Transverse colon (tissue), 4 donors: Measurements from ENCODE around the gene RARB. TPM values are rescaled to one million over a fixed set of nuclear protein-coding genes. Genes with fewer than 3 reads are reported as not detected.

ENCODE experiments used
- DNase-seq: peaks from one replicate; pipeline ENCODE4 v3.0.0-alpha.2; 2019
- H3K27ac ChIP-seq, 4 donors: fragments of 200-600 bp; sonication (generic); 2 replicates each; pipeline ENCODE4 v1.5.1; 2016 to 2018; ENCODE audit warnings: inconsistent platforms in 4 of 4
- H3K27me3 ChIP-seq: fragments of 200-600 bp; sonication (generic); 2 replicates; pipeline ENCODE4 v1.5.1; 2017; ENCODE audit warnings: inconsistent platforms
- H3K36me3 ChIP-seq, 4 donors: fragments of 200-600 bp; sonication (generic); 2 replicates each; pipeline ENCODE4 v1.5.1; 2017 to 2019; ENCODE audit warnings: inconsistent platforms in 4 of 4
- H3K4me1 ChIP-seq, 4 donors: fragments of 200-600 bp; sonication (generic); 2 replicates each; pipeline ENCODE4 v1.5.1; 2017 to 2020; ENCODE audit warnings: inconsistent platforms in 4 of 4
- H3K4me3 ChIP-seq, 4 donors: fragments of 200-600 bp; sonication (generic); 1 replicate in 1 of 4; 2 replicates in 3 of 4; pipeline versions ENCODE4 v1.5.1 to v1.6.1; 2017 to 2019; ENCODE audit warnings: inconsistent platforms in 4 of 4
- H3K9me3 ChIP-seq, 2 donors: fragments of 200-600 bp; sonication (generic); 2 replicates each; pipeline ENCODE4 v1.5.1; 2017 to 2019; ENCODE audit warnings: inconsistent platforms in 2 of 2
- EP300 ChIP-seq: sonication (generic); formaldehyde crosslinking; IDR thresholded peaks from one replicate; pipeline ENCODE4 v1.6.1; 2017; ENCODE audit warnings: antibody characterized with exemption, low read depth
- POLR2A ChIP-seq: fragments of 450-650 bp; IDR thresholded peaks from one replicate; pipeline ENCODE4 v1.6.1; 2016; ENCODE audit warnings: antibody characterized with exemption, mild to moderate bottlenecking, moderate library complexity
- POLR2AphosphoS5 ChIP-seq, 3 donors: sonication (generic); formaldehyde crosslinking; IDR thresholded peaks; one replicate each; pipeline ENCODE4 v1.6.1; 2016; ENCODE audit warnings: antibody characterized with exemption in 3 of 3
- WGBS, 2 donors: methylation state at CpG; one replicate each; pipeline ENCODE4 v1.1.5; 2018; ENCODE audit warnings: low coverage in 1 of 2; 5-methylcytosine and 5-hydroxymethylcytosine counted together
- in situ Hi-C, 4 donors: fragments of 200-750 bp; cut with MboI; loops; one replicate each; pipeline versions ENCODE4 v1.15.0 to v1.15.1; 2017; ENCODE audit warnings: low sequenced_read_pairs in 3 of 4, low pct_ligation_motif_present in 1 of 4, low pct_unique_long_range_greater_than_20kb in 1 of 4
- intact Hi-C: fragments of 100-400 bp; cut with DNase I; formaldehyde crosslinking; loops from one replicate; pipeline ENCODE4 v1.15.1; 2023; ENCODE audit warnings: low total_unique reads
- total RNA-seq, 4 donors: library from RNA; depleted of rRNA; stranded (reverse); fragments of >200 nt; gene quantifications; one replicate each; pipeline ENCODE4 v1.1.0, GENCODE V29; 2016
- TF ChIP-seq, protein P1 (sequence below), 5 experiments: fragments of 200-600 bp in 3 of 5; fragments of 450-650 bp in 2 of 5; sonication (generic) in 3 of 5; IDR thresholded peaks; 1 replicate in 2 of 5; 2 replicates in 3 of 5; pipeline ENCODE4 v1.5.1; 2016 to 2017; ENCODE audit warnings: antibody characterized with exemption in 5 of 5, inconsistent platforms in 3 of 5, mild to moderate bottlenecking in 2 of 5, moderate library complexity in 1 of 5

Gene RARB
- total RNA-seq, 4 donors from 2014 or later, result 2.4 to 4.5 (median 2.9) TPM; not detected in 1

DNA sequence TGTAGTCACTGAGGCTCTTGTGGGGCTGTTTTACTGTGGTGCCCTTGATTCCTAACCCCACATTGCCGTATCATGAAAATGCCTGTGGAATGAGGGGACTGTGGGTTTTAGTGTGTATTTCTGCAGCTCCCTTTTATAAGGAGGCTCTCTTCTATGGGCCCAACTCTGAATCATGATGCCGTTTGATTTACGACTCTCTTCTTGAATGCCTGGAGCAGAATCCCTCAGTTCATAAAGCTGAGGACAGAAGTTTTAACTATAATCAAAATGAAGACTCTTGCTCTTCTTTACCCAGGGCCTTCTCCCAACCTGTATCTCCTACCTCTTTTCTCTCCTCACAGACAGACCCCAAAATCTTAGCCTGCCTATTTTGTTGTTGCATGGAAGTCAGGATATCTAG is 109.5 kb downstream of the RARB start:
- Histone ChIP-seq H3K27ac (no peak overlapping the region), H3K36me3 (no peaks in the 10 kb centered on the region), H3K4me3 (no peak overlapping the region), H3K9me3 (no peaks in the 10 kb centered on the region), H3K27me3 (no peaks in the 10 kb centered on the region), H3K4me1 (no peaks in the 10 kb centered on the region)
- intact Hi-C loops (no loop called here), in situ Hi-C loops (no loop called here)
- 61 to 74% methylated on average over 3 of the region's 3 CpGs for WGBS, 2 donors
- no peak for DNase-seq
- TF ChIP-seq POLR2A (no peak), EP300 (no peak), POLR2AphosphoS5 (IDR thresholded peaks at IDR 0.05) (no peak)
- TF ChIP-seq, protein P1, sequence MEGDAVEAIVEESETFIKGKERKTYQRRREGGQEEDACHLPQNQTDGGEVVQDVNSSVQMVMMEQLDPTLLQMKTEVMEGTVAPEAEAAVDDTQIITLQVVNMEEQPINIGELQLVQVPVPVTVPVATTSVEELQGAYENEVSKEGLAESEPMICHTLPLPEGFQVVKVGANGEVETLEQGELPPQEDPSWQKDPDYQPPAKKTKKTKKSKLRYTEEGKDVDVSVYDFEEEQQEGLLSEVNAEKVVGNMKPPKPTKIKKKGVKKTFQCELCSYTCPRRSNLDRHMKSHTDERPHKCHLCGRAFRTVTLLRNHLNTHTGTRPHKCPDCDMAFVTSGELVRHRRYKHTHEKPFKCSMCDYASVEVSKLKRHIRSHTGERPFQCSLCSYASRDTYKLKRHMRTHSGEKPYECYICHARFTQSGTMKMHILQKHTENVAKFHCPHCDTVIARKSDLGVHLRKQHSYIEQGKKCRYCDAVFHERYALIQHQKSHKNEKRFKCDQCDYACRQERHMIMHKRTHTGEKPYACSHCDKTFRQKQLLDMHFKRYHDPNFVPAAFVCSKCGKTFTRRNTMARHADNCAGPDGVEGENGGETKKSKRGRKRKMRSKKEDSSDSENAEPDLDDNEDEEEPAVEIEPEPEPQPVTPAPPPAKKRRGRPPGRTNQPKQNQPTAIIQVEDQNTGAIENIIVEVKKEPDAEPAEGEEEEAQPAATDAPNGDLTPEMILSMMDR (IDR thresholded peaks at IDR 0.05), result no peak

DNA sequence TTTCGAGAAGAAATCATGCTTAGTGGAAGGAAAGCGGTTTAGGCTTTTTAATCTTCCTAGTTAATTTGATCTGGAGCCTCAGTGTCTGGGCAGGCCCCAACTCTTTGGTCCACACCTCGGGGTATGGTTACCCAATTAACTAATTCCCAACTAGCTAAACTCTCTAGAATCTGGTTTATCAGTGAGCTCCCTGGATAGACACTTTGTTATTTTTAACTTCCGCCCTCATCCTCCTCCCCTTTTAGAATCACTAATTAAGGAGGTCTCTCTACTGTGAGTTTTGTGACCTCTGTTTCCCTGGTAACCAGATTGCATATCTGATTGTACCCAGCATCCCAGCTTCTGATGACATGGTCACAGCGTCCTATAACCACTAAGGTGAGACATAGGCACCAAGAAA is 112.2 kb downstream of the RARB start:
- no peaks in the 10 kb centered on the region for H3K9me3 ChIP-seq
- H3K27ac ChIP-seq, result no peak overlapping the region
- in situ Hi-C loops, result no loop called here
- intact Hi-C loops, result no loop called here
- H3K27me3 ChIP-seq, result no peaks in the 10 kb centered on the region
- H3K36me3 ChIP-seq, result no peaks in the 10 kb centered on the region
- no peak for DNase-seq
- no peak overlapping the region for H3K4me3 ChIP-seq
- TF ChIP-seq POLR2AphosphoS5 (IDR thresholded peaks at IDR 0.05) (no peak), POLR2A (no peak), EP300 (no peak)
- TF ChIP-seq, protein P1 (IDR thresholded peaks at IDR 0.05), result no peak
- no peaks in the 10 kb centered on the region for H3K4me1 ChIP-seq
- 78 to 85% methylated on average over 5 of the region's 5 CpGs for WGBS, 2 donors

DNA sequence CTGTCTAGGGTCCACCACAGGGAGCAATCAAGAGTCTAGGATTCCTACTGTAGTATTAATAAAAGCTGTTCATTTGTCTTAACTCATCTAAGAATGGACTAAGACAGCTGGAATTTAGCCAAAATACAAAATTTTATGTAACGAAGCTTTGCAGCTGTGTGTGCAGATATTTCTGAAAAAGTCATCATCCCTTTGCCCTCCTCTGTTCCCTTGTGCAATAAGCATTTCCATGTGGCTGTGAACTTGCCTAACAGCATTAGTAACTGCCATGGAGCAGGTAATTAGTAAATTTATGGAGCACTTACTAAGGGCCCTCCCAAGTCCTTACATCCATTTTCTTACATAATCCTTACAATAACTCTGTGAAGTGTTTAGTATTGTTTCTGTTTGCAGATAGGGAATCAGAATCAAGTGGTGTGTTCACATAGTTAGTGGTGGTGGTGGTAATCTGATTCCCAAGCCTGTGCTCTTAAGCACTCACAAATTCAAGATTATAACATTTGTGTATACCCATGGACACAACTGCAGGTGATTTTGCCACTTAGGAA is 114.5 kb downstream of the RARB start:
- no peaks in the 10 kb centered on the region for H3K27me3 ChIP-seq
- no peak overlapping the region for H3K27ac ChIP-seq
- H3K4me3 ChIP-seq, result no peak overlapping the region
- no peak for DNase-seq
- H3K36me3 ChIP-seq, result no peaks in the 10 kb centered on the region
- TF ChIP-seq POLR2A (no peak), EP300 (no peak), POLR2AphosphoS5 (IDR thresholded peaks at IDR 0.05) (no peak)
- TF ChIP-seq, protein P1 (IDR thresholded peaks at IDR 0.05), result no peak
- WGBS, 2 donors, result 67 to 70% methylated on average over 1 of the region's 1 CpG
- no peaks in the 10 kb centered on the region for H3K9me3 ChIP-seq
- intact Hi-C loops (no loop called here), in situ Hi-C loops (no loop called here)
- H3K4me1 ChIP-seq, result no peaks in the 10 kb centered on the region

- H3K27me3 ChIP-seq, result no peaks in the 10 kb centered on the region
- H3K4me3 ChIP-seq, result no peak overlapping the region
- TF ChIP-seq POLR2A (no peak), EP300 (no peak), POLR2AphosphoS5 (IDR thresholded peaks at IDR 0.05) (no peak)
- TF ChIP-seq, protein P1 (IDR thresholded peaks at IDR 0.05), result no peak
- H3K36me3 ChIP-seq, result no peaks in the 10 kb centered on the region
- WGBS, 2 donors, result 83 to 100% methylated on average over 1 of the region's 1 CpG
- intact Hi-C loops (no loop called here), in situ Hi-C loops (no loop called here)
- H3K9me3 ChIP-seq, result no peaks in the 10 kb centered on the region
- no peak for DNase-seq
- no peaks in the 10 kb centered on the region for H3K4me1 ChIP-seq
- no peak overlapping the region for H3K27ac ChIP-seq
These were observed 119.0 kb downstream of the RARB start for GRCh38 chr3:25547103-25547502.
